Measurements from ENCODE around the gene FDXACB1. TPM values are rescaled to one million over a fixed set of nuclear protein-coding genes. Genes with fewer than 3 reads are reported as not detected.
"Not testable (repeated sequence)": the region's sequence is repeated elsewhere in the genome, so short reads cannot be mapped to it uniquely, and the experiment has no call there.

Gene FDXACB1
- total and polyA plus RNA-seq, 7 donors, result 0.54 to 2.1 (median 1.2) TPM

- TF ChIP-seq POLR2A (IDR thresholded peaks at IDR 0.05) (no peak), CTCF (IDR thresholded peaks at IDR 0.05) (no peak), EP300 (IDR thresholded peaks at IDR 0.05) (no peak), POLR2AphosphoS5 (IDR thresholded peaks at IDR 0.05) (no peak)
- WGBS, 2 donors, result 66 to 68% methylated on average over 2 of the region's 2 CpGs
These were observed 26.4 kb upstream of the FDXACB1 start for GRCh38 chr11:111905411-111905810.

GRCh38 chr11:111886844-111887243 is 7.9 kb upstream of the FDXACB1 start:
- 90 to 91% methylated on average over 2 of the region's 2 CpGs for WGBS, 2 donors
- H3K4me1 ChIP-seq, result no peaks in the 10 kb centered on the region
- no peak overlapping the region for H3K4me3 ChIP-seq
- no peak for DNase-seq
- H3K27me3 ChIP-seq, result no peaks in the 10 kb centered on the region
- no peak overlapping the region for H3K27ac ChIP-seq
- no peaks in the 10 kb centered on the region for H3K9me3 ChIP-seq
- TF ChIP-seq POLR2AphosphoS5 (IDR thresholded peaks at IDR 0.05) (no peak), POLR2A (IDR thresholded peaks at IDR 0.05) (no peak), EP300 (IDR thresholded peaks at IDR 0.05) (no peak), CTCF (IDR thresholded peaks at IDR 0.05) (no peak)
- peaks cover 0 to 12% (median 0%) of the 10 kb centered on the region in 4 donors for H3K36me3 ChIP-seq
- intact Hi-C loops (cut with DNase I), result no loop called here

More at GRCh38 chr11:111905411-111905810, 26.4 kb upstream of the FDXACB1 start:
- Histone ChIP-seq H3K27me3 (no peaks in the 10 kb centered on the region), H3K36me3 (peaks cover 0 to 13% (median 9%) of the 10 kb centered on the region in 4 donors), H3K4me1 (peaks cover 0 to 19% (median 17%) of the 10 kb centered on the region in 4 donors), H3K9me3 (no peaks in the 10 kb centered on the region), H3K4me3 (no peak overlapping the region), H3K27ac (no peak overlapping the region)
- intact Hi-C loops (cut with DNase I), result no loop called here
- DNase-seq, result no peak

GRCh38 chr11:111886032-111886431 is 7.1 kb upstream of the FDXACB1 start:
- Histone ChIP-seq H3K9me3 (no peaks in the 10 kb centered on the region), H3K4me1 (no peaks in the 10 kb centered on the region), H3K27me3 (no peaks in the 10 kb centered on the region), H3K36me3 (peaks cover 0 to 12% (median 0%) of the 10 kb centered on the region in 4 donors), H3K27ac (no peak overlapping the region), H3K4me3 (no peak overlapping the region)
- 95 to 96% methylated on average over 4 of the region's 4 CpGs for WGBS, 2 donors
- TF ChIP-seq CTCF (IDR thresholded peaks at IDR 0.05) (no peak), POLR2AphosphoS5 (IDR thresholded peaks at IDR 0.05) (no peak), POLR2A (IDR thresholded peaks at IDR 0.05) (no peak), EP300 (IDR thresholded peaks at IDR 0.05) (no peak)
- no peak for DNase-seq
- intact Hi-C loops (cut with DNase I), result no loop called here

- H3K27me3 ChIP-seq; H3K4me1 ChIP-seq; H3K27ac ChIP-seq; H3K4me3 ChIP-seq; DNase-seq; intact Hi-C loops (cut with DNase I); H3K9me3 ChIP-seq: not testable (repeated sequence)
- peaks cover 0 to 12% (median 0%) of the 10 kb centered on the region in 4 donors for H3K36me3 ChIP-seq
- WGBS, 2 donors, result 72 to 90% methylated on average over 4 of the region's 4 CpGs
These were observed 6.1 kb upstream of the FDXACB1 start for GRCh38 chr11:111885053-111885452.

- no peaks in the 10 kb centered on the region for H3K27me3 ChIP-seq
- H3K4me3 ChIP-seq, result no peak overlapping the region
- H3K36me3 ChIP-seq, result peaks cover 0 to 12% (median 0%) of the 10 kb centered on the region in 4 donors
- TF ChIP-seq POLR2AphosphoS5 (IDR thresholded peaks at IDR 0.05) (no peak), POLR2A (IDR thresholded peaks at IDR 0.05) (no peak), CTCF (IDR thresholded peaks at IDR 0.05) (no peak), EP300 (IDR thresholded peaks at IDR 0.05) (no peak)
- no peaks in the 10 kb centered on the region for H3K9me3 ChIP-seq
- 91 to 93% methylated on average over 5 of the region's 5 CpGs for WGBS, 2 donors
- no peak for DNase-seq
- peaks cover 0 to 14% (median 10%) of the 10 kb centered on the region in 4 donors for H3K4me1 ChIP-seq
- intact Hi-C loops (cut with DNase I), result no loop called here
- no peak overlapping the region for H3K27ac ChIP-seq
These were observed 3.2 kb upstream of the FDXACB1 start for GRCh38 chr11:111882202-111882601.

All from sigmoid colon (tissue), 7 donors.